ENCODE measurements around the gene CPSF4L.

The CPSF4L gene

GRCh38 chr17:73291260-73291801, 29.7 kb upstream of the CPSF4L start (continued):
- TF ChIP-seq BCL6B (tag by site-specific recombination; IDR thresholded peaks at IDR 0.05) (no peak), ZBTB21 (tag by site-specific recombination; IDR thresholded peaks at IDR 0.05) (no peak), ZFHX2 (tag by site-specific recombination; conservative IDR thresholded peaks at IDR 0.05) (peak; percentile 69), KLF1 (tag by site-specific recombination; IDR thresholded peaks at IDR 0.05) (peak; percentile 98), ZNF792 (tag by site-specific recombination; IDR thresholded peaks at IDR 0.05) (no peak), ZNF510 (tag by site-specific recombination; IDR thresholded peaks at IDR 0.05; ENCODE audit: insufficient replicate concordance) (no peak), ZNF398 (tag by site-specific recombination; IDR thresholded peaks at IDR 0.05) (no peak; the same call in 1 of the 2 replicates), EGR2 (tag by site-specific recombination; IDR thresholded peaks at IDR 0.05; ENCODE audit: low read depth) (peak; percentile 72), KLF17 (tag by site-specific recombination; IDR thresholded peaks at IDR 0.05) (peak; percentile 69; the same call in 1 of the 2 replicates), SP2 (tag by site-specific recombination; IDR thresholded peaks at IDR 0.05) (peak; percentile 28; the same call in 1 of the 2 replicates), ZNF571 (tag by site-specific recombination; IDR thresholded peaks at IDR 0.05) (no peak), PRDM1 (tag by site-specific recombination; IDR thresholded peaks at IDR 0.05) (no peak), CTCF (tag by site-specific recombination; IDR thresholded peaks at IDR 0.05) (no peak), PATZ1 (tag by site-specific recombination; IDR thresholded peaks at IDR 0.05) (no peak), ZNF2 (tag by site-specific recombination; IDR thresholded peaks at IDR 0.05) (no peak), MZF1 (tag by site-specific recombination; IDR thresholded peaks at IDR 0.05; ENCODE audit: borderline replicate concordance) (no peak), ZBTB1 (tag by site-specific recombination; IDR thresholded peaks at IDR 0.05) (no peak), ZNF426 (tag by site-specific recombination; IDR thresholded peaks at IDR 0.05) (no peak), ZSCAN30 (tag by site-specific recombination; IDR thresholded peaks at IDR 0.05) (no peak), ZNF791 (tag by site-specific recombination; IDR thresholded peaks at IDR 0.05) (no peak), ZNF184 (tag by site-specific recombination; IDR thresholded peaks at IDR 0.05) (no peak), ZNF785 (tag by site-specific recombination; IDR thresholded peaks at IDR 0.05) (no peak), ZNF558 (tag by site-specific recombination; IDR thresholded peaks at IDR 0.05) (no peak), ZNF248 (tag by site-specific recombination; IDR thresholded peaks at IDR 0.05) (no peak), ZNF596 (tag by site-specific recombination; IDR thresholded peaks at IDR 0.05) (no peak)
